Thyroid gland (tissue), 4 donors: ENCODE data around the gene TENT4B.

Source experiments
- CTCF ChIP-seq, 6 experiments: fragments of 200-600 bp in 3 of 6; fragments of 450-650 bp in 3 of 6; sonication (generic) in 3 of 6; IDR thresholded peaks; one replicate each; pipeline ENCODE4 v1.5.1; 2016 to 2019; ENCODE audit warnings: antibody characterized with exemption in 6 of 6, mild to moderate bottlenecking in 2 of 6, inconsistent platforms in 1 of 6, moderate library complexity in 1 of 6
- POLR2A ChIP-seq, 2 donors: fragments of 450-650 bp; IDR thresholded peaks; one replicate each; pipeline ENCODE4 v1.6.1; 2017; ENCODE audit warnings: antibody characterized with exemption in 2 of 2, mild to moderate bottlenecking in 2 of 2, moderate library complexity in 1 of 2

GRCh38 chr16:50124769-50125168 lies 28.3 kb upstream of the TENT4B start:
- no peak for TF ChIP-seq CTCF (IDR thresholded peaks at IDR 0.05)
- TF ChIP-seq POLR2A (IDR thresholded peaks at IDR 0.05) = no peak
